Prostate gland (tissue), 2 donors: Measurements from ENCODE around the gene TBC1D2.

Source experiments
- CTCF ChIP-seq, 4 experiments: fragments of 200-600 bp in 2 of 4; fragments of 450-650 bp in 2 of 4; sonication (generic) in 2 of 4; IDR thresholded peaks; 1 replicate in 3 of 4; 2 replicates in 1 of 4; pipeline ENCODE4 v1.5.1; 2016 to 2019; ENCODE audit warnings: antibody characterized with exemption in 4 of 4, mild to moderate bottlenecking in 2 of 4, moderate library complexity in 2 of 4
- POLR2AphosphoS5 ChIP-seq: sonication (generic); formaldehyde crosslinking; IDR thresholded peaks from one replicate; pipeline ENCODE4 v1.6.1; 2017; ENCODE audit warnings: antibody characterized with exemption

- TF ChIP-seq CTCF (IDR thresholded peaks at IDR 0.05): no peak
- peak; percentile 98 for TF ChIP-seq POLR2AphosphoS5
Observed at GRCh38 chr9:98248737-98249474, 6.5 kb downstream of the TBC1D2 start.
